SU-DHL-6 (cell line): ENCODE results near the gene C1QL4.
"Not testable (repeated sequence)": the region's sequence is repeated elsewhere in the genome, so short reads cannot be mapped to it uniquely, and the experiment has no call there.

ENCODE experiments used
- H2AFZ ChIP-seq: fragments of 200-600 bp; sonication (generic); 2 replicates; pipeline ENCODE4 v1.6.1; 2014; ENCODE audit warnings: low read depth, mild to moderate bottlenecking, moderate library complexity, mixed read lengths, antibody characterized with exemption, low read length; ENCODE audit not compliant: severe bottlenecking
- H3F3A ChIP-seq: fragments of 200-600 bp; shearing (Covaris generic); 2 replicates; pipeline ENCODE4 v1.6.0; 2016; ENCODE audit warnings: antibody characterized with exemption, mild to moderate bottlenecking; ENCODE audit not compliant: insufficient read depth
- H3K27ac ChIP-seq: fragments of 200-600 bp; sonication (generic); 2 replicates; pipeline ENCODE4 v1.5.1; 2016; ENCODE audit warnings: low read depth, mild to moderate bottlenecking, low read length, moderate library complexity, mixed read lengths
- H3K27me3 ChIP-seq: fragments of 200-600 bp; sonication (generic), shearing (Covaris generic); 2 replicates; pipeline ENCODE4 v1.6.0; 2014; ENCODE audit warnings: mild to moderate bottlenecking, low read length
- H3K36me3 ChIP-seq: fragments of 200-600 bp; sonication (generic); 2 replicates; pipeline ENCODE4 v1.6.1; 2014; ENCODE audit warnings: mild to moderate bottlenecking, low read length, mixed read lengths
- H3K4me2 ChIP-seq: fragments of 300-600, 200-600 bp; shearing (Covaris generic), sonication (generic); 2 replicates; pipeline ENCODE4 v1.6.0; 2014; ENCODE audit warnings: low read length, low read depth, mild to moderate bottlenecking; ENCODE audit not compliant: poor library complexity, severe bottlenecking
- H3K4me3 ChIP-seq: fragments of 200-600 bp; sonication (generic); 2 replicates; pipeline ENCODE4 v1.5.1; 2014; ENCODE audit warnings: antibody characterized with exemption, low read length, mild to moderate bottlenecking, mixed read lengths; ENCODE audit not compliant: insufficient read depth, poor library complexity, severe bottlenecking
- H3K79me2 ChIP-seq: fragments of 200-600 bp; sonication (generic); 2 replicates; pipeline ENCODE4 v1.6.1; 2014; ENCODE audit warnings: mild to moderate bottlenecking, low read length, moderate library complexity; ENCODE audit not compliant: insufficient read depth
- H3K9ac ChIP-seq: fragments of 200-600 bp; sonication (generic); 2 replicates; pipeline ENCODE4 v1.7.0; 2014; ENCODE audit warnings: mild to moderate bottlenecking, low read length
- H3K9me2 ChIP-seq: fragments of 200-600 bp; sonication (generic); replicated peaks from 2 replicates; pipeline ENCODE4 v1.6.1; 2014; ENCODE audit warnings: low read length; ENCODE audit not compliant: insufficient read depth
- H3K9me3 ChIP-seq: fragments of 200-600 bp; sonication (generic); 2 replicates; pipeline ENCODE4 v1.6.1; 2014; ENCODE audit warnings: low read length, mixed read lengths; ENCODE audit not compliant: insufficient read depth
- H4K20me1 ChIP-seq: fragments of 200-600 bp; sonication (generic); 2 replicates; pipeline ENCODE4 v1.6.1; 2014; ENCODE audit warnings: low read depth, mild to moderate bottlenecking, antibody characterized with exemption, low read length, moderate library complexity, mixed read lengths
- CTCF ChIP-seq: fragments of 200-600 bp; sonication (generic); IDR thresholded peaks from one replicate; pipeline ENCODE4 v1.5.1; 2017; ENCODE audit warnings: antibody characterized with exemption, mild to moderate bottlenecking, low read length, moderate library complexity; ENCODE audit not compliant: insufficient read depth, poor library complexity, severe bottlenecking
- EZH2phosphoT487 ChIP-seq: fragments of 200-600 bp; sonication (generic), shearing (Covaris generic); conservative IDR thresholded peaks from 2 replicates; pipeline ENCODE4 v1.6.1; 2018; ENCODE audit warnings: mild to moderate bottlenecking, antibody characterized with exemption, low read length, moderate library complexity, mixed read lengths

C1QL4 gene

GRCh38 chr12:49334226-49334625 is 2.8 kb downstream of the C1QL4 start:
- Histone ChIP-seq H3K4me2 (no peak overlapping the region), H3K27me3 (no peaks in the 10 kb centered on the region), H4K20me1 (no peaks in the 10 kb centered on the region), H3K4me3 (no peak overlapping the region), H3K79me2 (no peaks in the 10 kb centered on the region), H3K9ac (no peak overlapping the region), H3K9me3 (no peaks in the 10 kb centered on the region), H3K36me3 (no peaks in the 10 kb centered on the region; the same call in 1 of the 2 replicates), H3K27ac (no peak overlapping the region), H3F3A (no peaks in the 10 kb centered on the region), H2AFZ (no peak overlapping the region), H3K9me2 (no peaks in the 10 kb centered on the region)
- TF ChIP-seq EZH2phosphoT487 (no peak), CTCF (no peak)

DNA sequence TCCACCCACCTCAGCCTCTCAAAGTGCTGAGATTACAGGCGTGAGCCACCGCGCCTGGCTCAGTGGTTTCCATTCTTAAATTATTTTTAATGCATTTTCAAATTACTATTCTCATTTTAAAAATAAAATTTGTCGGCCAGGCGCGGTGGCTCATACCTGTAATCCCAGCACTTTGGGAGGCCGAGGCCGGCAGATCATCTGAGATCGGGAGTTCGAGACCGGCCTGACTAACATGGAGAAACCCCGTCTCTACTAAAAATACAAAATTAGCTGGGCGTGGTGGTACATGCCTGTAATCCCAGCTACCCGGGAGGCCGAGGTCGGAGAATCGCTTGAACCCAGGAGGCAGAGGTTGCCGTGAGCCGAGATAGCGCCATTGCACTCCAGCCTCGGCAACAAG is 3.2 kb downstream of the C1QL4 start:
- not testable (repeated sequence) for H3F3A ChIP-seq, H3K9ac ChIP-seq, H3K9me2 ChIP-seq, H4K20me1 ChIP-seq, H3K4me2 ChIP-seq, H3K9me3 ChIP-seq, H2AFZ ChIP-seq, H3K27ac ChIP-seq, H3K36me3 ChIP-seq, H3K79me2 ChIP-seq, H3K4me3 ChIP-seq, H3K27me3 ChIP-seq

DNA sequence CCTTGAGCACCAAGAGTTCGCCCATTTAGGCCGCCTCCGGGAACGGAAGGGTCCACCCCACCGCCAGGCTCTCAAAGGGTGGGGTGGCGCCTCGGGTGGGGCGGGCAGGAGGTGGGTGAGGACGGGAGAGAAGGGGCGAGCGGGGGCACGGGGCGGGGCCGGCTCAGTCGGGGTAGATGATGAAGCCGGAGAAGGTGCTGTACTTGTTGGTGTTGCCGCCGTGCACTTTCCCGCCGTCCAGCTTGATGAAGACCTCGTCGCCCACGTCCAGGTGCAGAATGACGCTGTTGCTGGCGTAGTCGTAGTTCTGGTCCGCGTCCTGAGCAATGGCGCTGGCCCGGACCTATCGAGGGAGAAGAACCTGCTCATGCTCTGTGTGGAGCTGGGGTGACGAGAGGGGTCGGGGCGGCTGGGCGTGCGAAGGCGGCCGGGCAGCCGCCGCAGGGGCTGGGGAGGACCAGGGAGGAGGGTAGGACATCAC is 4.1 kb downstream of the C1QL4 start:
- no peak overlapping the region for H3K4me2 ChIP-seq
- no peak overlapping the region for H2AFZ ChIP-seq
- H3K4me3 ChIP-seq, result no peak overlapping the region
- TF ChIP-seq CTCF (no peak), EZH2phosphoT487 (no peak)
- H3K9ac ChIP-seq, result no peak overlapping the region
- H3K27me3 ChIP-seq, result no peaks in the 10 kb centered on the region
- H3K9me3 ChIP-seq, result no peaks in the 10 kb centered on the region
- no peaks in the 10 kb centered on the region for H4K20me1 ChIP-seq
- no peaks in the 10 kb centered on the region for H3F3A ChIP-seq
- H3K27ac ChIP-seq, result no peak overlapping the region
- H3K9me2 ChIP-seq, result no peaks in the 10 kb centered on the region
- H3K36me3 ChIP-seq, result no peaks in the 10 kb centered on the region; the same call in 1 of the 2 replicates
- no peaks in the 10 kb centered on the region for H3K79me2 ChIP-seq

- Histone ChIP-seq H4K20me1 (no peaks in the 10 kb centered on the region), H2AFZ (no peak overlapping the region), H3K4me2 (no peak overlapping the region), H3K79me2 (no peaks in the 10 kb centered on the region), H3K9me3 (no peaks in the 10 kb centered on the region), H3K27ac (no peak overlapping the region), H3K4me3 (no peak overlapping the region), H3K36me3 (no peaks in the 10 kb centered on the region; the same call in none of the 2 replicates), H3F3A (no peaks in the 10 kb centered on the region), H3K9ac (no peak overlapping the region), H3K9me2 (no peaks in the 10 kb centered on the region), H3K27me3 (no peaks in the 10 kb centered on the region)
- no peak for TF ChIP-seq EZH2phosphoT487
- no peak for TF ChIP-seq CTCF
These were observed 4.5 kb downstream of the C1QL4 start for GRCh38 chr12:49332441-49332861.
